ENCODE measurements around the gene TMEM259.

DNA sequence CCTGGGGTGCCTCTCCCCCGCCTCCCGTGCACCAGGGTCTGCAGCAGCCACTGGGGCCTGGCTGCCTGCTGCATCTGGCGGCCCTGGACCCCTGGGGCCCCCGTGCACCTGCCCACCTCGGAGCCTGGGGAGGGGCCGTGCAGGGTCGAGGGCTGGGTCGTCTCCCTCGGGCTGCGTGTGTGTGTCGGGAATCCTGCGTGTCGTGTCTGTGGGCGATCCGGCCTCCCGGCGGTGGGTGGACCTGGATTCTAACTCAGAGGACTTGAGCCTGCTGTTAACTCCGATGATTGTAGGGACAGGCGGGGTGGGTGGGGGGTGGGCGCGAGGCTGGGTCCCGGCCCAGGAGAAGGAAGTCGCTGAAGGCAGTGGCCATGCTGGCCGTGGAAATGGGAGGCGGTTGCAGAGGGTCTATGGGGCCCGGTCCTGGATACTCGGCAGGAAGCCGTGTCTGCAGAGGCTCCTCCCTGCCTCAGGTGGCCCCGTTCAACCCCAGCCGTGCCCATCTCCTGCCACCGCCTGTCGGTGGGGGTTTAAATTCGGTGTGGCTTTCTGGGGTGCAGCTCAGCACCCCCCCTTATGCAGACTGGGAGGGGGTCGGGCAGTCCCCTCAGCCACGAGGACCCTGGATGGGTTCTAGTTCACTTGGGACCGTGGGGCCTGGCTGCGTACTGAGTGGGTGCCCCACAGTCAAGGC lies 46.2 kb downstream of the TMEM259 start:
- TF ChIP-seq CTCF (IDR thresholded peaks at IDR 0.05 in 2 of 3, conservative IDR thresholded peaks at IDR 0.05 in 1 of 3; ENCODE audit: borderline replicate concordance in 1 of 3, insufficient read depth in 1 of 3, low read depth in 2 of 3, low read length in 2 of 3) (no peak), JUND (IDR thresholded peaks at IDR 0.05) (no peak), ZNF274 (IDR thresholded peaks at IDR 0.05; ENCODE audit: low read depth, low read length) (no peak), SRF (IDR thresholded peaks at IDR 0.05; ENCODE audit: low read depth) (no peak), ELF1 (IDR thresholded peaks at IDR 0.05; ENCODE audit: borderline replicate concordance, low read depth) (no peak), FOSL1 (IDR thresholded peaks at IDR 0.05; ENCODE audit: low read depth) (no peak), POLR2AphosphoS5 (IDR thresholded peaks at IDR 0.05; ENCODE audit: low read depth, low read length) (no peak), POLR2A (IDR thresholded peaks at IDR 0.05; ENCODE audit: borderline replicate concordance, extremely low read depth, insufficient read depth, insufficient read length) (no peak), EGR1 (IDR thresholded peaks at IDR 0.05; ENCODE audit: low read depth) (no peak)
- TF ChIP-seq, protein P1, sequence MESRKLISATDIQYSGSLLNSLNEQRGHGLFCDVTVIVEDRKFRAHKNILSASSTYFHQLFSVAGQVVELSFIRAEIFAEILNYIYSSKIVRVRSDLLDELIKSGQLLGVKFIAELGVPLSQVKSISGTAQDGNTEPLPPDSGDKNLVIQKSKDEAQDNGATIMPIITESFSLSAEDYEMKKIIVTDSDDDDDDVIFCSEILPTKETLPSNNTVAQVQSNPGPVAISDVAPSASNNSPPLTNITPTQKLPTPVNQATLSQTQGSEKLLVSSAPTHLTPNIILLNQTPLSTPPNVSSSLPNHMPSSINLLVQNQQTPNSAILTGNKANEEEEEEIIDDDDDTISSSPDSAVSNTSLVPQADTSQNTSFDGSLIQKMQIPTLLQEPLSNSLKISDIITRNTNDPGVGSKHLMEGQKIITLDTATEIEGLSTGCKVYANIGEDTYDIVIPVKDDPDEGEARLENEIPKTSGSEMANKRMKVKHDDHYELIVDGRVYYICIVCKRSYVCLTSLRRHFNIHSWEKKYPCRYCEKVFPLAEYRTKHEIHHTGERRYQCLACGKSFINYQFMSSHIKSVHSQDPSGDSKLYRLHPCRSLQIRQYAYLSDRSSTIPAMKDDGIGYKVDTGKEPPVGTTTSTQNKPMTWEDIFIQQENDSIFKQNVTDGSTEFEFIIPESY (IDR thresholded peaks at IDR 0.05; ENCODE audit: extremely low read depth, insufficient replicate concordance, low read length), result no peak

All from HCT116 (cell line).